Thymus (tissue), 11 donors: ENCODE measurements around the gene RAB41. TPM values are rescaled to one million over a fixed set of nuclear protein-coding genes. Genes with fewer than 3 reads are reported as not detected.

Experiments
- DNase-seq, 9 donors: peaks; one replicate each; pipeline ENCODE4 v3.0.0-alpha.2; 2013; ENCODE audit warnings: low spot score in 9 of 9, low read depth in 6 of 9, missing footprints in 1 of 9
- H3K27ac ChIP-seq, 2 donors: one replicate each; pipeline ENCODE4 v1.5.1; 2013; ENCODE audit warnings: control low read depth in 1 of 2, low read depth in 1 of 2, low read length in 1 of 2, mild to moderate bottlenecking in 1 of 2, moderate library complexity in 1 of 2
- H3K27me3 ChIP-seq, 2 donors: one replicate each; pipeline ENCODE4 v1.5.1; 2013; ENCODE audit warnings: low read length in 1 of 2; ENCODE audit not compliant: control insufficient read depth in 2 of 2, insufficient read depth in 1 of 2
- H3K36me3 ChIP-seq, 2 donors: one replicate each; pipeline ENCODE4 v1.5.1; 2013; ENCODE audit warnings: low read length in 1 of 2, mild to moderate bottlenecking in 1 of 2, moderate library complexity in 1 of 2; ENCODE audit not compliant: control insufficient read depth in 2 of 2, insufficient read depth in 2 of 2
- H3K4me1 ChIP-seq, 2 donors: one replicate each; pipeline ENCODE4 v1.5.1; 2013; ENCODE audit warnings: low read length in 2 of 2; ENCODE audit not compliant: control insufficient read depth in 2 of 2, insufficient read depth in 2 of 2
- H3K4me3 ChIP-seq, 2 donors: one replicate each; pipeline ENCODE4 v1.5.1; 2013; ENCODE audit warnings: low read length in 2 of 2, control low read depth in 1 of 2, mild to moderate bottlenecking in 1 of 2
- H3K9me3 ChIP-seq, 2 donors: one replicate each; pipeline ENCODE4 v1.5.1; 2013; ENCODE audit warnings: low read length in 1 of 2, mild to moderate bottlenecking in 1 of 2; ENCODE audit not compliant: control insufficient read depth in 2 of 2, insufficient read depth in 1 of 2
- WGBS: extraction: QIAGEN DNeasy Blood & Tissue Kit; methylation state at CpG from one replicate; pipeline ENCODE4 v1.1.7; 2013; 5-methylcytosine and 5-hydroxymethylcytosine counted together
- polyA plus RNA-seq: library from polyadenylated mRNA; stranded (reverse); fragments of 200-250 nt; gene quantifications from one replicate; pipeline ENCODE4 v1.2.3, GENCODE V29; 2013
- total RNA-seq: library from RNA; stranded (reverse); fragments of 120-200 nt; gene quantifications from one replicate; pipeline ENCODE4 v1.2.4, GENCODE V29; 2013
- donor health status: healthy.

Gene RAB41
- total and polyA plus RNA-seq, 2 donors, result 0.09 TPM; not detected in 1

- H3K36me3 ChIP-seq, result peaks cover 0 to 3% of the 10 kb centered on the region in 2 donors
- DNase-seq, result no peak
- no peaks in the 10 kb centered on the region for H3K9me3 ChIP-seq
- H3K4me1 ChIP-seq, result no peaks in the 10 kb centered on the region
- H3K27ac ChIP-seq, result no peak overlapping the region
- over 99% methylated on average over 3 of the region's 3 CpGs for WGBS
- no peaks in the 10 kb centered on the region for H3K27me3 ChIP-seq
- H3K4me3 ChIP-seq, result no peak overlapping the region
Measured at GRCh38 chrX:70279081-70279480, 2.9 kb upstream of the RAB41 start.

GRCh38 chrX:70280573-70280972 is 1.4 kb upstream of the RAB41 start:
- no peaks in the 10 kb centered on the region for H3K27me3 ChIP-seq
- no peak overlapping the region for H3K4me3 ChIP-seq
- H3K9me3 ChIP-seq, result no peaks in the 10 kb centered on the region
- H3K4me1 ChIP-seq, result no peaks in the 10 kb centered on the region
- no peak for DNase-seq
- WGBS, result 98% methylated on average over 3 of the region's 3 CpGs
- H3K27ac ChIP-seq, result no peak overlapping the region
- H3K36me3 ChIP-seq, result peaks cover 0 to 3% of the 10 kb centered on the region in 2 donors

GRCh38 chrX:70289168-70289792 is 7.3 kb downstream of the RAB41 start:
- Histone ChIP-seq H3K9me3 (no peaks in the 10 kb centered on the region), H3K36me3 (peaks cover 7 to 12% of the 10 kb centered on the region in 2 donors), H3K4me3 (peak overlapping the region; percentile 60 to 69), H3K4me1 (peaks cover 0 to 5% of the 10 kb centered on the region in 2 donors), H3K27ac (peak overlapping the region; percentile 17 to 82), H3K27me3 (no peaks in the 10 kb centered on the region)
- WGBS, result 34% methylated on average over 11 of the region's 11 CpGs
- no peak for DNase-seq

DNA sequence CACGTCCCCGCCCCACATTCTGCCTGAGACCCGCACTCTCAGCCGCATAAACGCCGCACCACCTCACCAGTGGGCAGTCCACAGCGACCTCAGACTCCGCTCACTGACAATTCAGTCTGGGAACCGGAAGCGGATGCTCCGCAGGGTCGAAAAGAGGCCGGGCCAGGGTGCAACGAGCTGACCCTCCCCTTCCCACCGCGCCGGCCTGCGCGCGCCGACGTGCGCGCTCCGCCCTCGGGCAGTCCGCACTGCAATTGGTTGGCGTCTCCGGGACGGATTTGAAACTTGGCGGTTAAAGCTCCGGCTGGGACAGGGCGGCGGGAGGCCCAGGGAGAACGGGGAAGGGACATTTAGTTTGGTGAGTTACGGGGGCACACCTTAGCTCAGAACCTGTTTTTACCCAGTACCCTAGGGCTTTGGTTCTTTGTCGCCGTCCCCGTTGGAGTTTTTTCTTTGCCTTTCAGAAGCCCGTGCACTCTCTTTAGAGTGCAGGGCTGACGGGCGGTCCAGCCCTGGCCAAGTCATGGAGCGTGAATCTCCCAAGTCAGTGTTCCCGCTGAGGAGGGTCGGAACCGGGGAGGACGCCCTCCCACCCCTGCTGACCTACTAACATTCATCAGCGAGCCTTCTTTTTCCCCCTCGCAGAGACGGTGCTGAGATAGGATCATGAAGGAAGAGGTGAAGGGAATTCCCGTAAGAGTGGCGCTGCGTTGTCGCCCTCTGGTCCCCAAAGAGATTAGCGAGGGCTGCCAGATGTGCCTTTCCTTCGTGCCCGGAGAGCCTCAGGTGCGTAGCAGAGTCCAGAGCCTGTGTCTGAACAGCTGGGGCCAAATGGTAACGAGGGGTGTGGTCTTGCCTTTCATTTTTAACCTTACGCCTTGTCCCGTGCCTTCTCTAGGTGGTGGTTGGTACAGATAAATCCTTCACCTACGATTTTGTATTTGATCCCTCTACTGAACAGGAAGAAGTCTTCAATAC is 8.1 kb downstream of the RAB41 start, which contains the start of the genes KIF4A and PDZD11:
KIF4A (plus strand) TSS at position 312 of the 978 bp plus-strand sequence; CDS start at position 667, 355 bp downstream.
PDZD11 (minus strand) TSS at position 135 of the 978 bp plus-strand sequence. CDS start 586 bp downstream, outside the sequence.
- Histone ChIP-seq H3K4me3 (peak within 1 kb of the TSS; percentile 60 to 69), H3K4me1 (peaks cover 0 to 5% of the 10 kb centered on the region in 2 donors), H3K27me3 (no peaks in the 10 kb centered on the region), H3K9me3 (no peaks in the 10 kb centered on the region), H3K27ac (peak within 1 kb of the TSS; percentile 17 to 82), H3K36me3 (peaks cover 7 to 12% of the 10 kb centered on the region in 2 donors)
- WGBS, result under 1% methylated on average over 62 of the region's 62 CpGs
- DNase-seq, result peak; percentile 45 to 84 (median 61)

- H3K9me3 ChIP-seq, result no peaks in the 10 kb centered on the region
- H3K4me1 ChIP-seq, result peaks cover 0 to 5% of the 10 kb centered on the region in 2 donors
- WGBS, result 0% methylated on average over 1 of the region's 1 CpG
- no peak overlapping the region for H3K27ac ChIP-seq
- H3K4me3 ChIP-seq, result no peak overlapping the region
- H3K27me3 ChIP-seq, result no peaks in the 10 kb centered on the region
- peaks cover 0 to 7% of the 10 kb centered on the region in 2 donors for H3K36me3 ChIP-seq
- no peak for DNase-seq
Measured at GRCh38 chrX:70292788-70293187, 10.8 kb downstream of the RAB41 start.

GRCh38 chrX:70293621-70294020 is 11.6 kb downstream of the RAB41 start:
- 98% methylated on average over 5 of the region's 5 CpGs for WGBS
- Histone ChIP-seq H3K4me1 (peaks cover 0 to 5% of the 10 kb centered on the region in 2 donors), H3K36me3 (peaks cover 0 to 3% of the 10 kb centered on the region in 2 donors), H3K9me3 (no peaks in the 10 kb centered on the region), H3K4me3 (no peak overlapping the region), H3K27ac (no peak overlapping the region), H3K27me3 (no peaks in the 10 kb centered on the region)
- DNase-seq, result no peak

- no peaks in the 10 kb centered on the region for H3K4me1 ChIP-seq
- H3K4me3 ChIP-seq, result no peak overlapping the region
- H3K27ac ChIP-seq, result no peak overlapping the region
- no peaks in the 10 kb centered on the region for H3K27me3 ChIP-seq
- WGBS, result 86% methylated on average over 3 of the region's 3 CpGs
- H3K36me3 ChIP-seq, result peaks cover 7 to 15% of the 10 kb centered on the region in 2 donors
- DNase-seq, result no peak
- H3K9me3 ChIP-seq, result no peaks in the 10 kb centered on the region
Measured at GRCh38 chrX:70301716-70302115, 19.7 kb downstream of the RAB41 start.

DNA sequence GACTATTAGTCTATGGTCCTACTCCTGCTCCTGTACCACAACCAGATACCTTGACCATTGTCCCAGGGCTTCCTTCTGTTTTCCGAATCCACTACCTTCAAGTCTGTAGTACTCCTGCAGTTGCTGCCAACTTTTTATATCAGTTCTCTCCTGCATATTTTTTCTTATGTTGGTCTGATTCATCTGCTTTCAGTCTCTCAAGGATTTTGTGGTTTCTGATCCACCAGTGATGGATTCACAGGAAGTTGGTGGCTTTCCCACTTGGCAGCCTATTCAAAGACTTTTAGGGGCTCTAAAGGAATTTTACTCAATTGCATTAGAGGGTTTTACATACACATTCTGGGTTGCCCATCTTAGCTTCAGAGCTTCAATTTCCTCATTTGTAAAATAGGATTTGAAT is 31.5 kb downstream of the RAB41 start:
- Histone ChIP-seq H3K4me1 (no peaks in the 10 kb centered on the region), H3K4me3 (no peak overlapping the region), H3K27me3 (no peaks in the 10 kb centered on the region), H3K36me3 (no peaks in the 10 kb centered on the region), H3K9me3 (no peaks in the 10 kb centered on the region), H3K27ac (no peak overlapping the region)
- 96% methylated on average over 1 of the region's 1 CpG for WGBS
- DNase-seq, result no peak

DNA sequence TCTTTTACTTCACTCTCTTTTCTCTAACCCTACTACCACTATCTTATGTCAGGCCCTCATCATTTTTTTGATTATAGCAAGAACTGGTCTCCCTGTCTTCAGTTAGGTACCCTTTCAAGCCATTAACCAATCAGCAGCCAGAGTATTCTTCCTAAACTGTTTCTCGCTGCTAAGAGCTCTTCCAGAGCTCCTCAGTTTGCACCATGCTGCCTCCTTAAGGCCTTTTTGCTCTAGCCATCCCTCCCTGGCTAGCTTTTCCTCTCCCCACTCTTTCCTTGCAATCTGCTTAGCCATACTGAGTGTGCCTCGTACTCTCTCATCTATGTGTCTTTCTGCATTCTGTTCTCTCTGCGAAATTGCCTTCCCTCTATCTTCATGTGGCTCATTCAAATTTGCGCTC is 40.8 kb downstream of the RAB41 start:
- no peak overlapping the region for H3K4me3 ChIP-seq
- no peaks in the 10 kb centered on the region for H3K9me3 ChIP-seq
- H3K36me3 ChIP-seq, result no peaks in the 10 kb centered on the region
- no peak overlapping the region for H3K27ac ChIP-seq
- no peaks in the 10 kb centered on the region for H3K27me3 ChIP-seq
- 98% methylated on average over 4 of the region's 4 CpGs for WGBS
- no peak for DNase-seq
- no peaks in the 10 kb centered on the region for H3K4me1 ChIP-seq
